Common myeloid progenitor, CD34-positive (primary cell): Measurements from ENCODE around the gene ARL8B.

Source experiments
- CTCF ChIA-PET: fragments of 350-600 bp; sonication (Branson Sonifier 250); formaldehyde crosslinking; loops from one replicate; lab custom pipeline; 2021; ENCODE audit warnings: antibody characterized with exemption; lab: Charles Lee
- POLR2A ChIA-PET: fragments of 350-600 bp; sonication (Branson Sonifier 250); formaldehyde crosslinking; loops from one replicate; lab custom pipeline; 2021; ENCODE audit warnings: antibody characterized with exemption; lab: Charles Lee
- DNase-seq, 3 donors: peaks; one replicate each; pipeline versions ENCODE4 v3.0.0 to v3.0.0-alpha.2; 2013
- H3K27ac ChIP-seq, 2 experiments: 1 replicate in 1 of 2; 2 replicates in 1 of 2; pipeline ENCODE4 v1.7.0; 2013; ENCODE audit warnings: inconsistent platforms in 2 of 2, low read length in 2 of 2, mild to moderate bottlenecking in 2 of 2, low read depth in 1 of 2, moderate library complexity in 1 of 2; ENCODE audit not compliant: severe bottlenecking in 2 of 2, insufficient read depth in 1 of 2, poor library complexity in 1 of 2
- H3K27me3 ChIP-seq, 5 experiments: replicated peaks in 2 of 5; 1 replicate in 3 of 5; 2 replicates in 2 of 5; pipeline versions ENCODE4 v1.6.1 to v1.7.0; 2013; ENCODE audit warnings: low read length in 4 of 5, mild to moderate bottlenecking in 2 of 5, moderate library complexity in 2 of 5, inconsistent platforms in 1 of 5; ENCODE audit not compliant: insufficient read depth in 5 of 5, control insufficient read depth in 4 of 5
- H3K36me3 ChIP-seq, 4 experiments: 1 replicate in 2 of 4; 2 replicates in 2 of 4; pipeline versions ENCODE4 v1.6.1 to v1.7.0; 2013; ENCODE audit warnings: low read length in 3 of 4, control low read depth in 1 of 4, mild to moderate bottlenecking in 1 of 4; ENCODE audit not compliant: control insufficient read depth in 4 of 4, insufficient read depth in 4 of 4
- H3K4me1 ChIP-seq, 4 experiments: 1 replicate in 3 of 4; 2 replicates in 1 of 4; pipeline versions ENCODE4 v1.6.1 to v1.7.1; 2013; ENCODE audit warnings: low read length in 3 of 4, mild to moderate bottlenecking in 3 of 4, control low read depth in 1 of 4, inconsistent platforms in 1 of 4, moderate library complexity in 1 of 4; ENCODE audit not compliant: control insufficient read depth in 4 of 4, insufficient read depth in 4 of 4; ENCODE audit errors: control extremely low read depth in 1 of 4
- H3K4me3 ChIP-seq, 7 experiments: 1 replicate in 4 of 7; 2 replicates in 3 of 7; pipeline versions ENCODE4 v1.5.1 to v1.7.0; 2013; ENCODE audit warnings: mild to moderate bottlenecking in 7 of 7, low read length in 6 of 7, moderate library complexity in 6 of 7, inconsistent platforms in 2 of 7, low read depth in 2 of 7, control low read depth in 1 of 7; ENCODE audit not compliant: insufficient read depth in 4 of 7, control insufficient read depth in 1 of 7; ENCODE audit errors: extremely low read depth in 1 of 7
- H3K9me3 ChIP-seq, 5 experiments: 1 replicate in 4 of 5; 2 replicates in 1 of 5; pipeline versions ENCODE4 v1.6.1 to v1.7.1; 2013; ENCODE audit warnings: low read length in 4 of 5, mild to moderate bottlenecking in 2 of 5, inconsistent platforms in 1 of 5, low read depth in 1 of 5, moderate library complexity in 1 of 5; ENCODE audit not compliant: control insufficient read depth in 4 of 5, insufficient read depth in 2 of 5; ENCODE audit errors: control extremely low read depth in 1 of 5
- WGBS: methylation state at CpG from one replicate; pipeline ENCODE4 v1.1.5; 2013; ENCODE audit not compliant: insufficient coverage; 5-methylcytosine and 5-hydroxymethylcytosine counted together

ARL8B gene

GRCh38 chr3:5220667-5221431, 98.8 kb downstream of the ARL8B start:
- Histone ChIP-seq H3K27ac (no peak overlapping the region), H3K27me3 (no peaks in the 10 kb centered on the region), H3K36me3 (peaks cover 6 to 38% (median 30%) of the 10 kb centered on the region in 4 experiments), H3K4me1 (no peaks in the 10 kb centered on the region), H3K4me3 (no peak overlapping the region), H3K9me3 (no peaks in the 10 kb centered on the region)
- 99% methylated on average over 7 of the region's 11 CpGs for WGBS
- ChIA-PET CTCF (interaction anchor here (0.7 to 1.5 kb wide), 2 partner anchors 14 to 32 kb away, joined by 3 to 4 read pairs; no protein-coding TSS in a partner anchor), POLR2A (interaction anchor here (0.6 to 0.7 kb wide), 3 partner anchors 9 to 28 kb away, joined by 3 to 5 read pairs (median 4); no protein-coding TSS in a partner anchor)
- no peak for DNase-seq

GRCh38 chr3:5221701-5222100, 99.6 kb downstream of the ARL8B start:
- 100% methylated on average over 1 of the region's 6 CpGs for WGBS

GRCh38 chr3:5222283-5223005, 100.4 kb downstream of the ARL8B start:
- POLR2A ChIA-PET = no interaction called here

More at GRCh38 chr3:5221701-5222100, 99.6 kb downstream of the ARL8B start:
- Histone ChIP-seq H3K4me3 (no peak overlapping the region), H3K4me1 (no peaks in the 10 kb centered on the region), H3K27ac (no peak overlapping the region), H3K36me3 (peaks cover 4 to 30% (median 24%) of the 10 kb centered on the region in 4 experiments), H3K27me3 (no peaks in the 10 kb centered on the region), H3K9me3 (no peaks in the 10 kb centered on the region)
- no peak for DNase-seq
- ChIA-PET POLR2A (no interaction called here), CTCF (interaction anchor here (0.7 to 1.5 kb wide), 3 partner anchors 10 to 33 kb away, joined by 3 to 4 read pairs (median 3); no protein-coding TSS in a partner anchor)

GRCh38 chr3:5226783-5227182, 104.7 kb downstream of the ARL8B start:
- CTCF ChIA-PET = interaction anchor here (1.1 to 2.3 kb wide), 6 partner anchors 10 to 1767 kb away, joined by 3 to 13 read pairs (median 4); no protein-coding TSS in a partner anchor
- DNase-seq = peak; percentile 42 to 72 (median 67)

More at GRCh38 chr3:5222283-5223005, 100.4 kb downstream of the ARL8B start:
- CTCF ChIA-PET = interaction anchor here (1.0 to 1.9 kb wide), 3 partner anchors 11 to 86 kb away, joined by 3 to 5 read pairs (median 3); no protein-coding TSS in a partner anchor
- no peak for DNase-seq
- no peak overlapping the region for H3K4me3 ChIP-seq
- no peak overlapping the region for H3K27ac ChIP-seq
- H3K36me3 ChIP-seq = peaks cover 4 to 24% (median 17%) of the 10 kb centered on the region in 4 experiments
- no peaks in the 10 kb centered on the region for H3K9me3 ChIP-seq
- no peaks in the 10 kb centered on the region for H3K4me1 ChIP-seq
- H3K27me3 ChIP-seq = no peaks in the 10 kb centered on the region
- WGBS = 95% methylated on average over 10 of the region's 13 CpGs

GRCh38 chr3:5227812-5228211, 105.7 kb downstream of the ARL8B start:
- H3K27me3 ChIP-seq = no peaks in the 10 kb centered on the region
- ChIA-PET CTCF (interaction anchor here (0.8 to 2.3 kb wide), 9 partner anchors 8 to 1766 kb away, joined by 3 to 13 read pairs (median 3); no protein-coding TSS in a partner anchor), POLR2A (no interaction called here)
- 92% methylated on average over 6 of the region's 6 CpGs for WGBS
- no peak overlapping the region for H3K27ac ChIP-seq
- no peaks in the 10 kb centered on the region for H3K9me3 ChIP-seq
- peaks cover 0 to 4% (median 1%) of the 10 kb centered on the region in 4 experiments for H3K4me1 ChIP-seq
- H3K4me3 ChIP-seq = no peak overlapping the region
- H3K36me3 ChIP-seq = no peaks in the 10 kb centered on the region
- DNase-seq = no peak

More at GRCh38 chr3:5226783-5227182, 104.7 kb downstream of the ARL8B start:
- H3K27ac ChIP-seq = no peak overlapping the region
- peaks cover 0 to 4% (median 1%) of the 10 kb centered on the region in 4 experiments for H3K4me1 ChIP-seq
- no peak overlapping the region for H3K4me3 ChIP-seq
- no peaks in the 10 kb centered on the region for H3K27me3 ChIP-seq
- 33% methylated on average over 3 of the region's 6 CpGs for WGBS
- H3K9me3 ChIP-seq = no peaks in the 10 kb centered on the region
- POLR2A ChIA-PET = interaction anchor here (0.7 kb wide), 1 partner anchor 1576 kb away, joined by 4 read pairs; no protein-coding TSS in a partner anchor
- peaks cover 0 to under 1% (median 0%) of the 10 kb centered on the region in 4 experiments for H3K36me3 ChIP-seq

GRCh38 chr3:5229414-5229813, 107.3 kb downstream of the ARL8B start:
- Histone ChIP-seq H3K4me3 (no peak overlapping the region), H3K9me3 (no peaks in the 10 kb centered on the region), H3K27me3 (no peaks in the 10 kb centered on the region), H3K27ac (no peak overlapping the region), H3K36me3 (no peaks in the 10 kb centered on the region), H3K4me1 (peaks cover 0 to 4% (median 1%) of the 10 kb centered on the region in 4 experiments)
- no peak for DNase-seq
- POLR2A ChIA-PET = interaction anchor here (0.6 kb wide), 1 partner anchor 9 kb away, joined by 3 read pairs; no protein-coding TSS in a partner anchor
- WGBS = 33% methylated on average over 1 of the region's 2 CpGs
- CTCF ChIA-PET = no interaction called here
